Fibroblast of villous mesenchyme (primary cell): ENCODE measurements around the gene POGZ. TPM values are rescaled to one million over a fixed set of nuclear protein-coding genes. Genes with fewer than 3 reads are reported as not detected.
A peak's percentile ranks its signal among the peaks of the same experiment; 100 is the strongest.

ENCODE experiments used
- DNase-seq: peaks from one replicate; pipeline ENCODE4 v3.0.0-alpha.2; 2010; ENCODE audit warnings: low read depth
- H3K4me3 ChIP-seq: 2 replicates; pipeline ENCODE4 v1.5.1; 2011; ENCODE audit warnings: low read depth, mild to moderate bottlenecking, low read length
- CTCF ChIP-seq: IDR thresholded peaks from 2 replicates; pipeline ENCODE4 v1.5.1; 2012; ENCODE audit warnings: low read depth, mild to moderate bottlenecking, low read length; ENCODE audit not compliant: insufficient read depth
- total RNA-seq: library from RNA; depleted of rRNA; stranded (reverse); fragments of >200 nt; gene quantifications from 2 replicates; pipeline ENCODE4 v1.2.3, GENCODE V29; 2012

Gene POGZ
- total RNA-seq, 1 donor: 31.1 TPM

GRCh38 chr1:151377150-151377884 lies 82.0 kb downstream of the POGZ start:
- no peak for TF ChIP-seq CTCF
- no peak overlapping the region for H3K4me3 ChIP-seq
- DNase-seq: no peak

- DNase-seq: no peak
These were observed 86.1 kb downstream of the POGZ start for GRCh38 chr1:151373196-151373595.

GRCh38 chr1:151372058-151372934 lies 87.0 kb downstream of the POGZ start, which contains the start of gene SELENBP1:
TSS of gene SELENBP1 (minus strand) at chr1:151372705. CDS start at chr1:151372641, 64 bp downstream.
- H3K4me3 ChIP-seq: peak within 1 kb of the TSS; percentile 61
- peak; percentile 89 for DNase-seq
- TF ChIP-seq CTCF: no peak

More at GRCh38 chr1:151373196-151373595, 86.1 kb downstream of the POGZ start:
- no peak for TF ChIP-seq CTCF
- H3K4me3 ChIP-seq: no peak overlapping the region

- peak overlapping the region; percentile 61 for H3K4me3 ChIP-seq
- DNase-seq: peak; percentile 61
- TF ChIP-seq CTCF: no peak
These were observed 87.8 kb downstream of the POGZ start for GRCh38 chr1:151371370-151372057.

GRCh38 chr1:151370211-151370911 lies 88.9 kb downstream of the POGZ start:
- DNase-seq: peak; percentile 52

More at GRCh38 chr1:151370211-151370911, 88.9 kb downstream of the POGZ start:
- no peak for TF ChIP-seq CTCF
- no peak overlapping the region for H3K4me3 ChIP-seq
